ENCODE results near the gene PLRG1. TPM values are rescaled to one million over a fixed set of nuclear protein-coding genes. Genes with fewer than 3 reads are reported as not detected.

Gene PLRG1
- total and polyA plus RNA-seq, 2 of the 8 experiments (the other 6 are each of a cell fraction or from before 2014, with no cell fraction given) = 63.5 to 108 TPM

DNA sequence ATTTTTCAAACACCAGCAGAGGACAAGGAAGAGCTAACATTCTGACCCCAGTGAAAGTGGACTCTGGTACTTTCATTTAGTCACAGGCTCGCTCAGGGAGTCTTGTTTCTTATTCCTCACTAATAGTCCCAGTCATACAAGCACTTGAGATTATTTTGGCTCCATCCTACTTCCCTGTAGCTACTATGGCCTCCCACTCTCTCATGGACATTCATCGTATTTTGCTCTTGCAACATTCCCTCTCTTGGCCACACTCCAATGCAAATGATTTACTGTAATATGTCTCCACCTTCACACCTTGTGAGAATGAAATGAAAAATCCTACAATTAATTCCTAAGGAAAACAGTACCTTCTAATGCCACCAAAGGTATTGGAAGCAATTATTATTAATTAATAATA lies 21.3 kb downstream of the PLRG1 start:
- Histone ChIP-seq H3K4ac (replicated peaks; ENCODE audit: insufficient read length, low read depth, low read length) (no peak overlapping the region), H2BK20ac (ENCODE audit: low read length) (no peak overlapping the region), H3K4me2 (ENCODE audit: insufficient read depth in 1 of 2, low read depth in 2 of 2, low read length in 2 of 2) (no peak overlapping the region), H3K9ac (replicated peaks in 1 of 4; ENCODE audit: extremely low read depth in 1 of 4, low read depth in 3 of 4, low read length in 3 of 4) (no peak overlapping the region), H3K23ac (ENCODE audit: insufficient read length) (no peak overlapping the region), H2AK5ac (ENCODE audit: low read depth, low read length) (no peak overlapping the region), H3K36me3 (ENCODE audit: control insufficient read depth in 2 of 4, insufficient read depth in 4 of 4, low read length in 3 of 4) (no peaks in the 10 kb centered on the region), H3K79me1 (ENCODE audit: low read depth, low read length) (no peaks in the 10 kb centered on the region), H3K27me3 (replicated peaks in 1 of 4; ENCODE audit: control insufficient read depth in 3 of 4, extremely low read depth in 1 of 4, insufficient read depth in 3 of 4, low read length in 3 of 4) (no peaks in the 10 kb centered on the region), H3K9me3 (ENCODE audit: insufficient read depth in 2 of 2, low read depth in 1 of 2, low read length in 1 of 2) (no peaks in the 10 kb centered on the region), H3K23me2 (ENCODE audit: low read depth, low read length) (no peaks in the 10 kb centered on the region), H4K8ac (ENCODE audit: extremely low read depth, insufficient read depth, low read length) (no peak overlapping the region), H3K79me2 (ENCODE audit: control insufficient read depth in 1 of 2, insufficient read depth in 2 of 2, low read length in 2 of 2) (no peaks in the 10 kb centered on the region), H2AFZ (ENCODE audit: low read length) (no peak overlapping the region), H3K56ac (replicated peaks; ENCODE audit: insufficient read length, low read depth, low read length) (no peak overlapping the region), H3K27ac (ENCODE audit: low read depth, low read length) (no peak overlapping the region), H4K5ac (ENCODE audit: insufficient read length, low read depth, low read length) (no peak overlapping the region), H4K91ac (replicated peaks; ENCODE audit: insufficient read length, low read length) (no peak overlapping the region), H2BK15ac (ENCODE audit: low read length) (no peak overlapping the region), H2BK5ac (ENCODE audit: low read depth, low read length) (no peak overlapping the region), H3K4me1 (replicated peaks in 1 of 4; ENCODE audit: control insufficient read depth in 3 of 4, insufficient read depth in 4 of 4, low read length in 3 of 4) (no peaks in the 10 kb centered on the region), H3K4me3 (ENCODE audit: extremely low read depth in 1 of 4, insufficient read depth in 2 of 4, low read depth in 3 of 4, low read length in 4 of 4) (no peak overlapping the region), H3K14ac (ENCODE audit: insufficient read length) (no peak overlapping the region), H2BK12ac (ENCODE audit: low read depth, low read length) (no peak overlapping the region), H2BK120ac (replicated peaks; ENCODE audit: low read depth, low read length) (no peak overlapping the region), H4K20me1 (replicated peaks in 1 of 2; ENCODE audit: control insufficient read depth in 1 of 2, insufficient read depth in 2 of 2, low read length in 2 of 2) (no peaks in the 10 kb centered on the region), H3K18ac (ENCODE audit: extremely low read depth, low read length) (no peak overlapping the region)
- POLR2A ChIA-PET (ENCODE audit: partially characterized antibody) = no interaction called here
- CTCF ChIA-PET (ENCODE audit: partially characterized antibody) = interaction anchor here (0.7 to 1.7 kb wide), 7 partner anchors 26 to 127 kb away, joined by 3 to 9 read pairs (median 3); no protein-coding TSS in a partner anchor
- no peak for FAIRE-seq
- WGBS, 2 experiments (ENCODE audit: extremely low coverage in 1 of 2, insufficient coverage in 1 of 2, insufficient read length in 1 of 2, insufficient replicate concordance in 2 of 2, low coverage in 1 of 2, low lambda C conversion rate in 2 of 2, missing lambda C conversion rate in 1 of 2) = 88% methylated on average over 2 of the region's 2 CpGs; no CpG with 5 or more reads in 1 of the 2 experiments
- no peak for DNase-seq (ENCODE audit: low read depth in 1 of 2, low spot score in 2 of 2)
- TF ChIP-seq RAD21 (IDR thresholded peaks at IDR 0.05 in 1 of 2, conservative IDR thresholded peaks at IDR 0.05 in 1 of 2; ENCODE audit: low read depth in 2 of 2, low read length in 2 of 2) (no peak), YY1 (IDR thresholded peaks at IDR 0.05; ENCODE audit: low read depth, low read length) (no peak), BRCA1 (IDR thresholded peaks at IDR 0.05; ENCODE audit: low read depth, low read length) (no peak), HDAC6 (IDR thresholded peaks at IDR 0.05; ENCODE audit: low read depth, low read length) (no peak), POLR2A (IDR thresholded peaks at IDR 0.05; ENCODE audit: control extremely low read depth in 1 of 2, low read depth in 2 of 2, low read length in 2 of 2) (no peak)

Data from H1 (cell line).